NCI-H1436 treated with DMSO at 0.1 percent for 48 hours (cell line): ENCODE measurements around the gene FAM186B.

ENCODE experiments used
- DNase-seq: peaks from one replicate; lab custom pipeline; 2025; lab: John Stamatoyannopoulos, UW

Gene FAM186B

DNA sequence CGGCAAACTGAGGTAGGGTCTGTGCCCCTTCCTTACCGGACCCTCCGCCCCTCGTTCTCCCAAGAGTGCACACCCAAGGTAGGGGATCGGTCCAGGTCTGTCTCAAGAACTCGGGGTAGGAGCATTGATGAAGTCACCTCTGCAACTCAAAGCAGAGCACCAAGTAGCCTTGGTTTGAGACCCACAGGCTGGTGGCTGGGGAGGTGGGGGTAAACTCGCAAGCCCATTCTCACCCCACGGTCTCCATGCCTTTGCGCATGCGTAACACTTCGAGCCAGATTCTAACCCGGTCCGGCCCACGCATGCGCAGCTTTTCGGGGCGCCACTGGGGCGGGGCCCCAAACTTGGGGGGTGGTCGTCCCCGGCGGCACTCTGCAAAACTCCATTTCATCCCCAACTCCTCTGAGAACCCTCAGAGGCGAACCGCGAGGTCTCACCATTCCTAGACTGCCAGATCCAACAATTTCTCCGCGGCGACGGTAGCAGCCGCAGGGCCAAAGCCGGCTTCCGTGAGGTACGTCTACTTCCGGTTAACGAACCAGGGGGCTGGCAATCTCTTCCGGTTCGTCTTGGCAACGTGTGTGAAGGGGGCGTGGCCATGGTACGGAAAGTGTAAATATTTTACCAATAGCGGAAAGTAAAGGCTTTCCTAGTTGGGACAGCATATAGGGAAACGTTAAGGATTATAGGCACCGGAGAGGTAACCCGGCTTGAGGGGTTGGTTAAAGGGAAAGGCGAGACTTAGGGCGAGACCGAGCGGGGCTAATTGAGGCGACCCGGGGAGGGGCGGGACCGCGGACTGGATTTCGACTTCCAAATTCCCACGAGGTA lies 37.6 kb downstream of the FAM186B start, which contains the start of gene MCRS1:
Gene MCRS1 (minus strand): TSS at position 532 of the 831 bp plus-strand sequence. CDS start 1,411 bp downstream, outside the sequence.
- DNase-seq, result peak; percentile 58

DNA sequence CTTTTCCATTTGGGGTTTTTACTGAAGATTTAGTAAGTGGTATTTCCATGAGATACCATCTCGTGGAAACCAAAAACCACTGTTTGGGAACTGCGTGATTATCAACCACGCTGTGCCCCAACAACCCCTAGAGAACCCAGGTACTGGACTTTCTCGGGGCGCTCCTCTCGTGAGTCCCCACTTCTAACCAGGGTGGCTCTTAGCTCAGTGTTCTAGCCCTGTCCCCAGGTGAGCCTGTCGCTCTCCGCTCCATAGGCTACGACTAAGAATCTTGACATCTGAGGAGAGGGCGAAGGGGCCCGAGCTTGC lies 38.2 kb downstream of the FAM186B start:
- DNase-seq, result no peak

DNA sequence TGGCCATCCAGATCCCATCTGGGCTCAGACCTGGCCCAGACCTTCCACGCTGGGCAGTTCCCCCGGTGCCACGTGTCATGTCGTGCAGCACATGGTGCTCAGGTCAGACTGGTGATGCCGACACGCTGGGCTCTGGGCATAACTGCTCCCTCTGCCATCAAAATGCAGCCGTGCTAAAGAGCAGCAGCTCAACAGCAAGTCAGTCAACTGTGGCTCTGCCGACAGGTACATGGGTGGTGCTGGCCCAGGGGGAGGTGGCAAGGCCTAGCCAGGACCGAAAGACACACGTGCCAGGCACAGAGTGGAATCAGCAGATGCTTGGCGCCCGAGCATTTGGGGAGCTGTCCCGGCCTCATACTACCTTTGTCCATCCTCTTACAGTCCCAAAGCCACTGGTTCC lies 39.1 kb downstream of the FAM186B start:
- no peak for DNase-seq

DNA sequence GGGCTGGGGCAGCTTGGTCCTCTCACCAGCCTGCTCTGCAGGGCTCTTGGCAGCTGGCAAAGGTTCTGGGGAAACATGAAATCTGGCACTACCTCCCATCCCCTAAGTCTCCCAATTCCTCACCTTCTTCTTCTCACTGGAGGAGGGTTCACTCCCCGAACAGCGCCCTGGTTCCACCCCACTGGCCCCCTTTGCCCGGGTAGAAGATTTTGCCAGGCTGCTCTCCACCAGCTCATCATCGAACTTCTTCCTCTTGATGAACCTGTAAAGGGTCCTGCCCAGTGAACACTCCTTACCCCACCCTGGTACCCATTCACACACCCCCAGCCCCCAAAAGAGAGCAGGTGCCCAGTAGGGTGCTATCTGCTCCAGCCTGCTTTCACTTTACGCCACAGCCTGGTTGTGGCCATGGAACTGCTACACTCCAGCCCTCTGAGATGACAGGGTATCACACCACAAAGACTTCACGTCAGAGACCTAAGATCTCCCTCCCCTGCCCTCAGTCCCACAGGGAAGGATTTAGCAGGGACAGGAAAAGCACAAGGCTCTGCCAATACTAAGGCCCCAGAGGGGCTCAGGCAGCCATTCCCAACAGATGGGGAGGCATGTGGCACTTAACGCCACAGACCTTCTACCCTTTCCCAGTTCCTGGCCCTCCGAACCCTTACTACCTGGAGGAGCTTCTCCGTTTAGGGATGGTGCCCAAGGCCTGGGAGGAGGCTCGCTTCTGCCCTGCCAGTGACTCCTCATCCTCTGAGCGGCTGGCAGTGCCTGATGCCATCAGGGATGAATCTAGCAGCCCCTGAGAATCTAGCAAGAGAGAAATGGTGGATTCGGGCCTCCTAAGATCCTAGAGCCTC lies 39.8 kb downstream of the FAM186B start:
- DNase-seq, result no peak

DNA sequence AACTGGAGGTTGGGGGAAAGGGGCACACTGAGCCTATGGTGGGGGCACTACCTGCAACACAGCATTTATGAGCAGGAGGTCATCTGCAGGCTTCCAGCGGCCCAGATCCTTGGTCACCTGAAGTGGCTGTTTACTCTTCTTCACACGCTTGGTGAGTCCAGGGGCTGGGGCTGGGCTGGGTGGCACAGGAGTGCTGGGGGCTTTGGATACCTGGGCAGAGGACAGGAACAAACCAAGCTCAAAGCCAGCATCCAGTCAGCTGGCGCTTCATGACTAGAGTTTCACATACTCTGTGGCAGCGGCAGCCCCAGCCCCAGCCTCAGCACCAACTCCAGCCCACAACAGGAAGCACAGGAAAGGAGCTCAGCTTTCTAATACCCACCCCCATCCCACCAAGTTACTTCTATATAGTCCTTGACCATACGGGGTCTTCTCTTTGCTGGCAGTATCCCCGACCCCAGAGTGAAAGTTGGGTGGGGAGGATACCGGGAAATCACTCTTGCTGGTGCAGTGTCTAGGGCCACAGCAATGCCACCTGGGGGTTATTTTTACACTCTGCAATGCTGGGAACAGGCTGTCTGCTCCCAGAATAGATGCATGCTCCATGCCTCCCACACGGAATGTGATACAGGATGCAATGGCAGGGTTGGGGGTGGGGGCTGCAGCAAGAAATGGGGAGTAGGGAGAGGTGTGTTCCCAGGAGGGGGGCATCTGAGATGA lies 40.6 kb downstream of the FAM186B start:
- no peak for DNase-seq

DNA sequence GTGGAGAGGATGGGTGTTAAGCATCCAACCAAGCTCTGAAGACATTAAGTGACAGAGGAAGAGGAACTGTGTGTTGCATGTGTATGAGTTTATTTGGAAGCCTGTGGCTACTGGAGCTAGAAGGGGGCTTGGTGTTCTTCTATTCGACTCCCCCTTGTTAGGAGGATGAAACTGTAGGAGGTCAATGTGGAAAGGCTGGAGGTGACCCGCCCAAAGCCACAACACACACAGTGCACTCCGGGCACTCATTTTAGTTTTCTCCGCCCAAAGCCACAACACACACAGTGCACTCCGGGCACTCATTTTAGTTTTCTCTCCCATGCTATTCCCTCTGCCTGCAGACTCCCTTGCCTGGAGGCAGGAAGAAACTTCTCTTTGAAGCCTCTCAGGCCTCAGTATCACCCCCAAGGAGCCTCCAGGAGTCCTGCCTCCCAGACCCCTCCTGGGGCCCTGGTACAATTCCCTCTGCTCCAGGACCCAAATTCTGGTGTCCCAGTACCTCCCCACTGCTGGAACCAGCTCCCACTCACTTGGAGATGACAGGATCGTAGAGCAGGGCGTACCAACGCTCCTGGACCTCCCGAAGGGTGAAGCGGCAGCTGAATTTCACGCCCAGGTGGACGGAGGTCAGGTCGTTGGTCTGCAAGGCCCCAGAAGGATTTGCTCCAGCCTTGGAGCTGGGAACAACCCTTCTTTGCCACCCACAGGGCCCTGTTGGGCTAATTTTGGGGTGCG lies 41.3 kb downstream of the FAM186B start:
- no peak for DNase-seq

DNA sequence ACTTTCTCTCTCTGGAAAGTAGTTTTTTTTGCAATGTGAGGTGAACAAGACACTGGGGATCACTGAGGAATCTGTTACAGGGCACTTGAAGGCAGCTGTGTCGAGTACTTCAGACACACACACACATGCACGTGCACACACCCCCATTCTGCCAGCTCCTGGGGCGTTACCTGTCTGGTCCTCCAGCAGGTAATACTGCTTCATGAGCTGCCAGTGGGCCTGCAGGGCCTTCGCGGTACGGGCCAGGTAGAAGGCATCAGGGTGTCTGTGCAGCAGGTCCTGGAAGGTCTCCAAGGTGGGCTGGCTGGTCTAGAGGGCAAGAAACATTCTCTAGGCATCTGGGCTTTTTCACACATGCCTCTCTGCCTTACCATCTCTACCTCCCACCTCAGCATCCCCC lies 42.6 kb downstream of the FAM186B start:
- no peak for DNase-seq

DNA sequence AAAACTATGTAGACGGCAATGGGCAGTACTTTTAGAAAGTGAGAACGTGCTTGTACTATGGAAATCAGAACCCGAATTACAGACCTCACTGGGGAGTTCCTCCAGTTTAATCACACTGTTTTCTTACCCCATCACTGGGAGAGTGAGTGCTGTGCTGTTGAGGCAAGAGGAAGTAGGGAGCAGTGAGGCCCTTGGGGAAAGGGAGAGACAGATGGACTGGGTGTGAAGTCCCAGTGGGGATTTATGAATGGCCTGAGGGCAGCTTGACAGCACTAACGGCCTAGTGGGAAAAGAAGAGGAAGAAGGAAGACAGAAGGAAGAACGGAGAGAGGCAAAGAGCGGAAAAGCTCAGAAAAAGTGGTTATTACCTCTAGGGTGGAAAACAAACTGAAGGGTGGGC lies 43.2 kb downstream of the FAM186B start:
- no peak for DNase-seq

DNA sequence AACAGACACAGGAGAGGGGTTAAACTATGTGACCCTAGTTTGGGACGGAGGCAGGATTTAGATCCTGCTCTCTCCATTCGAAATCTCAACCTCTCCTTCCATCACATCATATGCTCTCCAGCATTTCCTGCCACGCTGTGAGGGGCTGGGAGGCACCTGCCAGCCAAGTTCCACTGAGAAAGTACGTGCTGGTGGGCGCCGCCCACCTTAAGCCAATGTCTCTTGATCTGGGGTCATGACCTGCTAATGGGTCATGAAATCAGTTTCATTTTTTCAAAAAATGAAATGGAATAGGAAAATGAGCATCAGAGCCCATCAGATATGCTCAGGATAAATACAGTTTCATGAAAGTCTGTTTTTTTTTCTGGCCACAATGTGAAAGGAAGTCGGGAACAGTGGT lies 44.7 kb downstream of the FAM186B start:
- no peak for DNase-seq

DNA sequence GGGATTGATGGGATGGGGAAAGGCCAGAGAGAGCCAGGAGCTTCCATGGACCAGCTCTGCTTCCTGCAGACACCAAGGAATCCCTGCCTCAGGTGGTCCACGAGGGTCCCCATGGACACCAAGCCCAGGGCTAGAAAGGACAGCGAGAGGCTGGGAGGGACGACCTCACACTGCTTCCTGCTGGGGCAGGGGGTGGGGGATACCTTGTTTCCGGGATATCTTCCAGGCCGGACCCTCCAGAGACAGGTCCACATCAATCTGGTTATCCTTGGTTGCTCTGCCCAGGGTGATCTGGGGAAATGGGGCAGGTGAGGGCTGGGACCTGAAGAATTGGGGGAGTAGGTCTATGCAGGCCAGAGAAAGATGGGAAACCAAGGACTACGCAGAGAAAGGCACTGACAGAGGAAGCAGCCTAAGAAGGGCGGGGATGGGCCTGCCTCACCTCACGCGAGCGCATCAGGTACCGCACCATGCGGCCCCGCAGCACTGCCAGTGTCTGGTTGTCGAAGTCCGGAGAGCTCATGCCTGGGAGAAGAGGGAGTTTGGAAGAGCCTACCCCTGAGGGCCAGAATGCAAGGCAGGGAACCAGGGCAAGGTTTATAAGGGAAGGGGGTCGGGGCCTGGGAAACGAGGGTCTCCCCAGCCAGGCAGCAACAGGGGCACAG lies 46.3 kb downstream of the FAM186B start:
- DNase-seq, result no peak

DNA sequence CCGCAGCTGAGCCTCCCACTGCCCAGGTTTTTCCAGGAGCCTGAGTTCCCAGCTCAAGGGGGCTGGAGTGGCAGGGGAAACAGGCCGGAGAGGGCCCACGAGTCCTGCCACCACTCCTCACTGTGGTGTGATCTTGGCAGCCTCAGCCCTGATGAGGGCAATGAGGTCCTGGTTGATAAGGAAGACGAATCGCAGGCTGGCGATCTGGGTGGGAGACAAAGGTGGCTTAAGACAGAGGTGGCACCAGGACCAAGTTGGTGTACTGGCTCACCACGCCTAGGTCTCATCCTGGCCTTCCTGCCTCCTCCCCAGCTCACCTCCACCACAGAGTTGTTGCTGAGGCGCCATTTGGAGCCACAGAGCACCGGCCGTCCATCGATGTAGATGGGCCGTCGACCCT lies 46.9 kb downstream of the FAM186B start:
- no peak for DNase-seq

DNA sequence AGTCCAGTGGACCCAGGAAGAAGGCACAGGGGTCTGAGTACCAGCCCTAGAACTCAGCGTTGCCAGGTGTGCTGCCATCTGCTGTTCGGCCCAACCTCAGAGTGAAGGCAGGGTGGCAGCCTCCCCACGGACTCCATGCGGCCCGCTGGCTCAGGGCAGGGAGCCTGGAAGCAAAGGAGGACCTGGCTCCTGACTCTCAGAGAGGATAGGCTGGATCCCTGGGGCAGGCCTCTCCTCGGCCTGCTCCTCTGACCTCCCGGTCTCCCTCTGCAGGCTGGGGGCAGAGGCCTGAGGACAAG lies 47.6 kb downstream of the FAM186B start:
- no peak for DNase-seq

DNA sequence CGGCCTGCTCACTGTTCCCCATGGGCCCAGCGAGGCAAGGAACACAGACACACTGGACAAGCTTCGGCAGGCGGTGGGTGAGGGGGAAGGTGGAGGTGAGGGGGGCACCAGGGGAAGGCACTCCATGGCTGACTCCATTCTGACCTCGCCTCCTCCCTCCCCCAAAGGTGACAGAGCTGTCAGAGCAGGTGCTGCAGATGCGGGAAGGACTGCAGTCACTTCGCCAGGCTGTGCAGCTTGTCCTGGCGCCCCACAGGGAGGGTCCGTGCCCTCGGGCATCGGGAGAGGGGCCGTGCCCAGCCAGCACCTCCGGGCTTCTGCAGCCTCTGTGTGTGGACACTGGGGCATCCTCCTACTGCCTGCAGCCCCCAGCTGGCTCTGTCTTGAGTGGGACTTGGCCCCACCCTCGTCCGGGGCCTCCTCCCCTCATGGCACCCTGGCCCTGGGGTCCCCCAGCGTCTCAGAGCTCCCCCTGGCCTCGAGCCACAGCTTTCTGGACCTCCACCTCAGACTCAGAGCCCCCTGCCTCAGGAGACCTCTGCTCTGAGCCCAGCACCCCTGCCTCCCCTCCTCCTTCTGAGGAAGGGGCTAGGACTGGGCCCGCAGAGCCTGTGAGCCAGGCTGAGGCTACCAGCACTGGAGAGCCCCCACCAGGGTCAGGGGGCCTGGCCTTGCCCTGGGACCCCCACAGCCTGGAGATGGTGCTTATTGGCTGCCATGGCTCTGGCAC lies 48.1 kb downstream of the FAM186B start:
- no peak for DNase-seq

DNA sequence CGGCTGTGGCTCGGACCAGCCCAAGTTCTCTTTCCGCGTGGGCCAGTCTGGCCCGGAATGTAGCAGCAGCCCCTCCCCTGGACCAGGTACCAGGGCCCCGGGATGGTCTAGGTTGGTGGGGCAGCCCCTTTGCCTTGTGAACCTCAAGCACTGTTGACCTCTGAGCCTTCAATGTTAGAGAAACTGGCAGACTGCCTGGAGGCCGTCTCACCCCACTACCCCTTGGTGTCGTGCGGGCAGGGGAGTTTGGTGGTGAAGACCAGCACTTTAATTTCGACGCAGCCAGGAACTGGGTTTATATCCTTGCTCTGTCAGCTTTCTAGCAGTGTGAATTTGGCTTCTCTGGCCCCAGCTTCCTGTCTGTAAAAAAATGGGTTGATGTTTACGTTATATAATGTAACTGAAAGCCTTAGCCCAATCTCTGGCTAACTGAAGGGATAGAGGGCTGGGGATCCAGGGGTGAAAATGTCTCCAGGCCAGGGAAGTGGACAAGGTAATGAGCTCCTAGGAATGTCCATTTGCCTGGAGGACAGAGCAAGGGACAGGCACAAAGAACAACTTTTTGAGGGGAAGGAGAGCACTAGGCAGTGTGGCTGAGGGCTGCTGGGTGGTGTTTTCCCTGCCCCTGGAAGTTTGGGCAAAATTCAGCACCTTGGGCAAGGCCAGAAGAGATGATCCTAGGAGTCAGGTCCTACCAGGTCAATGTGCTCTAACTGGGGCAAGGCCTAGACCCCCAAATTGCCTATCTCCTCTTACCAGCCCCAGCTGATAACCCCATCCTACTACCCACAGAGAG lies 48.9 kb downstream of the FAM186B start:
- DNase-seq, result no peak

DNA sequence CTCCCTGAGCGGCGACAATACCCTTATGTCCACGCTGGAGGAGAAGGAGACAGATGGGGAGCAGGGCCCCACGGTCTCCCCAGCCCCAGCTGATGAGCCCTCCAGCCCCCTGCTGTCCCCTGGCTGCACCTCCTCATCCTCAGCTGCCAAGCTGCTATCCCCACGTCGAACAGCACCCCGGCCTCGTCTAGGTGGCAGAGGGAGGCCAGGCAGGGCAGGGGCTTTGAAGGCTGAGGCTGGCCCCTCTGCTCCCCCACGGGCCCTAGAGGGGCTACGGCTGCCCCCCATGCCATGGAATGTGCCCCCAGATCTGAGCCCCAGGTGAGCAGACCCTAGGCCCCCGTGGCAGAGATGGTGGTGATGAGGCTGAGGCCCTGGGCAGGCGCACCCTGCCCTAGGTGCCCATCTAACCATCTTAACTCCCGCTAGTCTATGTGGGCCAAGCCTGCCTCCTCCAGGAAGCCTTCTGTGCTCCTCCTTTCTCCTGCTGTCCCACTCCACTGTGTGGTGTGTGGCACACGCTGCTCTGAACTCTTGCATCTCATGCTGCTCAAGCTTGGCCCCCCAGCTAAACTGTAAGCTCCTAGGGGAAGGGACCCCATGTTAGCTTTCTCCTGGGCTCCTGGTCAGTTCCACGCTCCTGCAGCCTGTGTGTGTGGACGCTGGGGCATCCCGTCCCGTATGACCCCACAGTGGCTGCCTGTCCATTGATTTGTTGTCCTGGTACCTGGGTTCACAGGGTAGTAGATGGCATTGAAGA lies 49.6 kb downstream of the FAM186B start:
- DNase-seq, result no peak

DNA sequence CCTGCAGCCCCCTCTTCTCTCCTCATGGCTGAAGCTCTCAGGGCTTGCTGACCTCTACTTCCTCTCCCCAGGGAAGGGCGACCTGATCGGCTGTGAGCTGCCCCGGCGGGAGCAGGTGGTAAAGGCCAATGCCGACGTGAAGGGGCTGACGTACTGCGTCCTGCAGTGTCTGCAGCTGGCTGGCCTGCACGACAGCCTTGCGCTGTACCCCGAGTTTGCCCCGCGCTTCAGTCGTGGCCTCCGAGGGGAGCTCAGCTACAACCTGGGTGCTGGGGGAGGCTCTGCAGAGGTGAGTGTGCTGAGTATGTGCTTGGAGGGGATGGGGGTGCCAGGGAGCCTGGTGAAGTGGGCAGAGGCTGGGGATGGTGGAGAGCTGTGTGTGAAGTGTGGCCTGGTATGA lies 51.2 kb downstream of the FAM186B start:
- no peak for DNase-seq

DNA sequence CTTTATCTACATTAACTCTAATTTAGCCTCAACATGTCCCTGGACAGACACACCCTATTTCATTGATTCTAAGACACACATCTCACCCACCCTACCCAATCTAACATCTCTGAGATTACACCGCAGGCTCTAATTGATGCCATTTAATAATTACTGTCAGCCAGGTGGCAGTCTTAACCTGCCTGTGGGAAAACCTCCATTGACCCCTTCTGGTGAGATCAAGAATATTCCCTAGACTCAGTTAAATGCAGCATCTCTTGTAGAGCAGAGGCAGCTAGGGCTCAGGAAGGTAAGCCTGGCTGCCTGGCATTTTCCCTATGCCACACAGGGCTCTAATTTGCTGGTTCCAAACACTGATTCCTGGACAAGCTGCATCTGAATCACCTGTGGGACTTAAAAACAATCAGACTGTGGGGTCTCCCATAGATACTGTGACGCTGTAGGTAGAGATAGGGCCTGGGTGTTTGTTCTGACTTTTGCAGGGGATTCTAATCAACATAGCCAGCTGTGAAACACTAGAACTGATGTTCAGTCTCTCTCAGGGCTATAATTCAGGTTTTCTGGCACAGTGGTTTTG lies 51.8 kb downstream of the FAM186B start:
- DNase-seq, result peak; percentile 82

DNA sequence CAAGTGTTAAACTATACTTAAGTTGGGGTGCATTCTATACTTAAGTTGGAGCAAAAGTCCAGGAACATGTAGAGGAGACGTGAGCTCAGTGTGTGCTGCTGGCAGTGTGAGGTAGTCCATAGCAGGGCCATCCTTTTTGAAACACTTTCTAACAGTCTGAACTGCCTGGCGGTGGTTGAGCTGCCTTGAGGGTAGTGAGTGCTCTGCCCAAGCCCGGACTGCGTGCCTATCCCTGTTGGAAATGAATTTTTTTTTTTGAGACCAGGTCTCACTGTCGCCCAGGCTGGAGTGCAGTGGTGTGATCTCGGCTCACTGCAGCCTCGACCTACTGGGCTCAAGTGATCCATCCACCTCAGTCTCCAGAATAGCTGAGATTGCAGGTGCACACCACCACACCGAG lies 52.5 kb downstream of the FAM186B start:
- DNase-seq, result no peak

DNA sequence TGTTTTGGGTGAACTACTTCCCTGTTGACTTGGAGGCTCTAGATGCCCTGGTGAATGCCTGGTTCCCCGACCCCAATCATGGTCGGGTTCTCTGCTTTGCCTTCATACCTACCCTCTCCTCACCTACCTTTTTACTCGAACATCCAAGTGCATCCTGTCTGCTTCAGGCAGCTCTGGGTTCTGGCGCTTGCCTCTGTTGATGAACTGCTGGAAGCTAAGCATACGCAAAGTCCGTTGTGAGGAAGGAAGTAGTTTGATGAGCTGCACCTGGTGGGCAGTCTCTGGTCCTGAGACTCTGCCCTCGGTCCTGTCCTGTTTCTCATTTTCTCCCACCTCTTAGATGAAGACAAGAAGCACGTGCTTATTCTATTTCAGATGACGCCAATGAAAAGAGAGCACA lies 53.0 kb downstream of the FAM186B start:
- DNase-seq, result no peak
